ENCODE results near the gene MUCL1. TPM values are rescaled to one million over a fixed set of nuclear protein-coding genes. Genes with fewer than 3 reads are reported as not detected.

The MUCL1 gene
- total RNA-seq, 1 experiment from 2014 or later, result not detected

GRCh38 chr12:54821676-54822075 lies 32.6 kb upstream of the MUCL1 start:
- peaks cover 36 to 43% of the 10 kb centered on the region in 2 experiments for H3K9me3 Mint-ChIP-seq
- no peak for TF ChIP-seq CTCF (conservative IDR thresholded peaks at IDR 0.05)
- no peak overlapping the region for H3K4me3 Mint-ChIP-seq
- Histone ChIP-seq H3K79me1 (ENCODE audit: insufficient read depth, low read depth, low read length, poor library complexity, severe bottlenecking) (no peaks in the 10 kb centered on the region), H3K9ac (ENCODE audit: extremely low read depth, insufficient read length, low read length) (no peak overlapping the region), H2BK120ac (ENCODE audit: low read depth, low read length, poor library complexity, severe bottlenecking) (no peak overlapping the region), H3K23me2 (ENCODE audit: insufficient read length, low read depth, low read length, poor library complexity, severe bottlenecking) (no peaks in the 10 kb centered on the region), H3K56ac (ENCODE audit: insufficient read length, low read depth, low read length) (no peak overlapping the region), H2BK20ac (ENCODE audit: low read depth, low read length, poor library complexity, severe bottlenecking) (no peak overlapping the region), H3K27me3 (ENCODE audit: insufficient read depth, low read length) (no peaks in the 10 kb centered on the region), H3K79me2 (ENCODE audit: insufficient read depth, low read length) (no peaks in the 10 kb centered on the region), H2BK5ac (ENCODE audit: insufficient read length, low read length) (no peak overlapping the region), H4K5ac (ENCODE audit: insufficient read length, low read depth, low read length) (no peak overlapping the region), H3K4me1 (ENCODE audit: insufficient read depth, low read length) (no peaks in the 10 kb centered on the region), H4K91ac (ENCODE audit: insufficient read length, low read depth, low read length) (no peak overlapping the region), H3K27ac (ENCODE audit: insufficient read length, low read depth, low read length) (no peak overlapping the region), H3K4ac (ENCODE audit: low read depth, low read length) (no peak overlapping the region), H2AK5ac (ENCODE audit: insufficient read length, low read length) (no peak overlapping the region), H3K4me2 (ENCODE audit: insufficient read depth, insufficient read length, low read length) (no peak overlapping the region), H3K9me3 (ENCODE audit: control insufficient read depth, low read depth, low read length) (no peaks in the 10 kb centered on the region), H2BK12ac (ENCODE audit: insufficient read length, low read depth, low read length) (no peak overlapping the region), H4K8ac (replicated peaks; ENCODE audit: insufficient read length, low read depth, low read length) (no peak overlapping the region), H3T11ph (ENCODE audit: low read length) (no peak overlapping the region), H2BK15ac (ENCODE audit: low read depth, low read length) (no peak overlapping the region), H3K18ac (ENCODE audit: insufficient read length, low read depth, low read length) (no peak overlapping the region), H3K23ac (ENCODE audit: insufficient read length, low read depth, low read length) (no peak overlapping the region), H3K14ac (ENCODE audit: insufficient read depth, low read length) (no peak overlapping the region), H4K20me1 (ENCODE audit: control insufficient read depth, insufficient read depth, insufficient read length) (no peaks in the 10 kb centered on the region), H2AFZ (ENCODE audit: low read length) (no peak overlapping the region)
- peaks cover 7% of the 10 kb centered on the region for H3K27me3 Mint-ChIP-seq (ENCODE audit: low read depth)
- no peak overlapping the region for H3K27ac Mint-ChIP-seq
- DNase-seq, result no peak
- H3K36me3 Mint-ChIP-seq (ENCODE audit: insufficient read depth in 1 of 3, low read depth in 3 of 3), result peaks cover 14 to 26% (median 14%) of the 10 kb centered on the region in 3 experiments
- H3K4me1 Mint-ChIP-seq, result no peaks in the 10 kb centered on the region
- WGBS (ENCODE audit: extremely low coverage, insufficient read length, low lambda C conversion rate), result no CpG with 5 or more reads among the region's 3 CpGs
